HT-29 (cell line): ENCODE data around the gene UBE4A. TPM values are rescaled to one million over a fixed set of nuclear protein-coding genes. Genes with fewer than 3 reads are reported as not detected.

ENCODE experiments used
- DNase-seq: peaks from one replicate; pipeline ENCODE4 v3.0.0-alpha.2; 2015; ENCODE audit warnings: low spot score
- total RNA-seq: library from RNA; depleted of rRNA; stranded (reverse); fragments of >200 nt; shearing (Covaris generic); gene quantifications from 2 replicates; pipeline ENCODE4 v1.2.3, GENCODE V29; 2014

UBE4A gene
- total RNA-seq, 1 experiment from 2014 or later, result 24.1 TPM

GRCh38 chr11:118342503-118343161 lies 16.8 kb upstream of the UBE4A start, which contains the start of gene CD3D:
Gene CD3D, minus strand, starts transcription at chr11:118342705. Its CDS starts 98 bp downstream, at chr11:118342607.
- no peak for DNase-seq

GRCh38 chr11:118343248-118343647 lies 16.2 kb upstream of the UBE4A start:
- no peak for DNase-seq

GRCh38 chr11:118343981-118344515 lies 15.4 kb upstream of the UBE4A start, which contains the start of gene CD3G:
Gene CD3G, plus strand, starts transcription at chr11:118344344. Its CDS starts 80 bp downstream, at chr11:118344424.
- no peak for DNase-seq

GRCh38 chr11:118349475-118349874 lies 9.9 kb upstream of the UBE4A start:
- DNase-seq, result no peak

- DNase-seq, result peak; percentile 68
Observed at GRCh38 chr11:118353084-118353710, 6.2 kb upstream of the UBE4A start.

GRCh38 chr11:118358071-118358470 lies 1.3 kb upstream of the UBE4A start:
- DNase-seq, result no peak

GRCh38 chr11:118364956-118365615 lies 5.7 kb downstream of the UBE4A start:
- no peak for DNase-seq

- DNase-seq, result no peak
Observed at GRCh38 chr11:118366287-118366686, 6.9 kb downstream of the UBE4A start.

- no peak for DNase-seq
Observed at GRCh38 chr11:118370774-118371173, 11.4 kb downstream of the UBE4A start.

GRCh38 chr11:118373263-118373662 lies 13.9 kb downstream of the UBE4A start:
- DNase-seq, result no peak

GRCh38 chr11:118373871-118374270 lies 14.5 kb downstream of the UBE4A start:
- DNase-seq, result no peak

- DNase-seq, result no peak
Observed at GRCh38 chr11:118374729-118375128, 15.3 kb downstream of the UBE4A start.

GRCh38 chr11:118375978-118376377 lies 16.6 kb downstream of the UBE4A start:
- DNase-seq, result no peak

- DNase-seq, result no peak
Observed at GRCh38 chr11:118379497-118379896, 20.1 kb downstream of the UBE4A start.

- no peak for DNase-seq
Observed at GRCh38 chr11:118380571-118380970, 21.2 kb downstream of the UBE4A start.

- no peak for DNase-seq
Observed at GRCh38 chr11:118382954-118383353, 23.6 kb downstream of the UBE4A start.

GRCh38 chr11:118383657-118384056 lies 24.3 kb downstream of the UBE4A start:
- no peak for DNase-seq

GRCh38 chr11:118396097-118396501 lies 36.7 kb downstream of the UBE4A start:
- DNase-seq, result no peak

- no peak for DNase-seq
Observed at GRCh38 chr11:118397448-118397847, 38.0 kb downstream of the UBE4A start.

- no peak for DNase-seq
Observed at GRCh38 chr11:118398791-118399559, 39.6 kb downstream of the UBE4A start.

- DNase-seq, result peak; percentile 98
Observed at GRCh38 chr11:118401151-118401879, 41.9 kb downstream of the UBE4A start, which contains the start of gene ATP5MG. Gene ATP5MG, plus strand, starts transcription at chr11:118401606. Its CDS starts 60 bp downstream, at chr11:118401666.
